ENCODE results near the gene HRAS.

DNA sequence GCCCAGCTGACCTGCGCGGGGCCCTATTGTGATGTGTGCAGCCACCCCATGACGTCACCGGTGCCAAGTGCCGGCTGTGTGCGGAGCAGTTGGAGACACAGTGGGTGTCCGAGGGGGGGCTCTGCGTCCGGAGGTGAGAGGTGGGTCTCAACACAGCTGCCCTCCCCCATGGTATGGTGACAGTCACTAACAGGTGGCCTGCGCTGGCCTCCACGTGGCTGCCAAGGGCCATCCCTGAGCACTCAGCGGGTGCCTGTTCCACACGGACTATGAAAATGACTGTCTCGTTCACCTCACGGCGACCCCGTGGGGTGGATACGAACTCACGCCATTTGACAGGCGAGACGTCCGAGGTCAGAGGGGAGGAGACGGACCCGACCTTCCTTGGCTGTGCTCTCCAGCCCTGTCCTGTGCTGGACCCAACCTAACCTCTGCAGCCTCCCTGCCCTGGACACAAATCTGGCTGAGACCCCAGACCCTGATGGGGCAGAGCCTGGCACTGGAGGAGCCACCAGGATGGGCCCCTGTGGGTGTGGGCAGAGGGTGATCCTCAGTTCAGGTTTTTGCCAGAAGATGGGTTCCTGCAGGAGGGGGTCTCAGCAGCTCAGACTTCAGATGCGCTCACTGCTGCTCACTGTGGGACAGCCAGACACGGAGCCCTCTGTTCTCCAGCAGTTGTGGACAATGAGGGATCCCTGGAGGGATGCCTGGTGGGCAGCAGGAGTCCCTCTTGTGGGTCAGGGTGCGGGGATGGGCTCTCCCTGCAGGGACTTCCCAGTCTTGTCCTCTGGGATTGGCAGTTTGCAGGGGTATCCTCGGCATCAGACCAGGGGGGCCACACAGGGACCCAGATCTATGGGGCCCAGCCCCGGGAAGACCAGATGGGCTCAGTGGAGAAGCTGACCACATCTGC is 6.3 kb downstream of the HRAS start:
- no peak for TF ChIP-seq EZH2 (IDR thresholded peaks at IDR 0.05; ENCODE audit: insufficient read depth, poor library complexity, severe bottlenecking)
- TF ChIP-seq EZH2phosphoT487 (IDR thresholded peaks at IDR 0.05; ENCODE audit: insufficient read depth, low read depth), result no peak

All from GM23248 (cell line).